MM.1S (cell line): ENCODE results near the gene ANKRD6.

ENCODE experiments used
- CTCF ChIP-seq: fragments of 300-600 bp; sonication (generic); IDR thresholded peaks from 2 replicates; pipeline ENCODE4 v1.5.1; 2016; ENCODE audit warnings: antibody characterized with exemption, low read length, mixed read lengths
- EZH2phosphoT487 ChIP-seq: fragments of 300-600 bp; sonication (generic); IDR thresholded peaks from 2 replicates; pipeline ENCODE4 v1.6.1; 2018; ENCODE audit warnings: antibody characterized with exemption, low read length

- TF ChIP-seq CTCF (no peak), EZH2phosphoT487 (no peak)
These were observed 164.4 kb downstream of the ANKRD6 start for GRCh38 chr6:89597372-89597771.
